ENCODE results near the gene RAD51B.

The RAD51B gene

DNA sequence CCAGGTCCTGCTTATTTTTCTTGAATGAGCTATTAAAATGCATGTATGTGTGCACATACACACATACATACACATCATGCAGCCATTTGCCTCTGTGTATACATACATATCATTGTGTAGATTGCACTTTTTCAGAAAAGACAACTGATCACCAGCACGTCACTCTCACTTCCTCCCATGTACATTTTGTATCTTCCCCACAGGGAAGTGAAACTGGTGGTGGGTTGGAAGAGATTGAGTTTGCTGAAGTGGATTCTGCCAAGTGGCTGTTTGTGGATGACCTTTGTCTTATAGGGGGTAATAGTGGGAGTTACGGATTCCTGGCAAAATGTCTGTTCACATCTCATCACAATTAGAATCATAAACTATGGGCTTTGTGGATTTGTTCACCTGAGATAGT lies 448.6 kb downstream of the RAD51B start:
- no CpG with 5 or more reads among the region's 2 CpGs for WGBS (ENCODE audit: extremely low coverage, insufficient coverage, low lambda C conversion rate)

GRCh38 chr14:68268719-68269118 lies 449.1 kb downstream of the RAD51B start:
- H3K4ac ChIP-seq (ENCODE audit: low read depth, low read length), result no peak overlapping the region
- H3K18ac ChIP-seq (ENCODE audit: low read length), result no peak overlapping the region
- no peak overlapping the region for H2BK120ac ChIP-seq (ENCODE audit: low read depth, low read length)
- no peak overlapping the region for H3K23ac ChIP-seq (ENCODE audit: low read length)
- H3K4me1 ChIP-seq (ENCODE audit: control insufficient read depth, low read depth, low read length), result peaks cover 4% of the 10 kb centered on the region
- H2AK5ac ChIP-seq (ENCODE audit: low read length), result no peak overlapping the region
- no peaks in the 10 kb centered on the region for H3K27me3 ChIP-seq (ENCODE audit: insufficient read depth, low read length, poor library complexity)
- no peak overlapping the region for H2BK5ac ChIP-seq (ENCODE audit: low read length)
- no peak overlapping the region for H3K4me3 ChIP-seq (ENCODE audit: low read length)
- no peak overlapping the region for H3K9ac ChIP-seq (ENCODE audit: low read length)
- no peaks in the 10 kb centered on the region for H3K36me3 ChIP-seq (ENCODE audit: control insufficient read depth, insufficient read depth, low read length)
- H3K56ac ChIP-seq (ENCODE audit: low read length), result no peak overlapping the region
- no peaks in the 10 kb centered on the region for H3K79me1 ChIP-seq (ENCODE audit: low read length)
- no peak overlapping the region for H3K4me2 ChIP-seq (ENCODE audit: low read length)
- no peaks in the 10 kb centered on the region for H3K79me2 ChIP-seq (ENCODE audit: control insufficient read depth, insufficient read depth, low read length)
- no peak overlapping the region for H4K5ac ChIP-seq (ENCODE audit: low read length)
- no peak overlapping the region for H4K8ac ChIP-seq (ENCODE audit: low read depth, low read length)
- no peak overlapping the region for H2BK15ac ChIP-seq (replicated peaks; ENCODE audit: low read depth)
- DNase-seq, result no peak
- WGBS (ENCODE audit: extremely low coverage, insufficient coverage, low lambda C conversion rate), result no CpG with 5 or more reads among the region's 1 CpG
- H3K27ac ChIP-seq (ENCODE audit: low read depth, low read length), result no peak overlapping the region

More for the DNA sequence above, 448.6 kb downstream of the RAD51B start:
- H3K4me2 ChIP-seq (ENCODE audit: low read length), result no peak overlapping the region
- peaks cover 4% of the 10 kb centered on the region for H3K4me1 ChIP-seq (ENCODE audit: control insufficient read depth, low read depth, low read length)
- no peak for DNase-seq
- no peak overlapping the region for H2AK5ac ChIP-seq (ENCODE audit: low read length)
- H3K18ac ChIP-seq (ENCODE audit: low read length), result no peak overlapping the region
- H3K27me3 ChIP-seq (ENCODE audit: insufficient read depth, low read length, poor library complexity), result no peaks in the 10 kb centered on the region
- H3K56ac ChIP-seq (ENCODE audit: low read length), result no peak overlapping the region
- no peak overlapping the region for H3K23ac ChIP-seq (ENCODE audit: low read length)
- H2BK120ac ChIP-seq (ENCODE audit: low read depth, low read length), result no peak overlapping the region
- H2BK15ac ChIP-seq (replicated peaks; ENCODE audit: low read depth), result no peak overlapping the region
- no peak overlapping the region for H3K4ac ChIP-seq (ENCODE audit: low read depth, low read length)
- no peak overlapping the region for H3K4me3 ChIP-seq (ENCODE audit: low read length)
- no peaks in the 10 kb centered on the region for H3K79me2 ChIP-seq (ENCODE audit: control insufficient read depth, insufficient read depth, low read length)
- no peak overlapping the region for H2BK5ac ChIP-seq (ENCODE audit: low read length)
- H3K36me3 ChIP-seq (ENCODE audit: control insufficient read depth, insufficient read depth, low read length), result no peaks in the 10 kb centered on the region
- H3K27ac ChIP-seq (ENCODE audit: low read depth, low read length), result no peak overlapping the region
- no peak overlapping the region for H4K8ac ChIP-seq (ENCODE audit: low read depth, low read length)
- H3K9ac ChIP-seq (ENCODE audit: low read length), result no peak overlapping the region
- no peak overlapping the region for H4K5ac ChIP-seq (ENCODE audit: low read length)
- no peaks in the 10 kb centered on the region for H3K79me1 ChIP-seq (ENCODE audit: low read length)

- H3K4ac ChIP-seq (ENCODE audit: low read depth, low read length), result no peak overlapping the region
- no peak overlapping the region for H3K4me2 ChIP-seq (ENCODE audit: low read length)
- WGBS (ENCODE audit: extremely low coverage, insufficient coverage, low lambda C conversion rate), result no CpG with 5 or more reads among the region's 8 CpGs
- no peak overlapping the region for H3K9ac ChIP-seq (ENCODE audit: low read length)
- no peak overlapping the region for H2AK5ac ChIP-seq (ENCODE audit: low read length)
- H3K56ac ChIP-seq (ENCODE audit: low read length), result no peak overlapping the region
- no peak overlapping the region for H4K8ac ChIP-seq (ENCODE audit: low read depth, low read length)
- no peak overlapping the region for H3K27ac ChIP-seq (ENCODE audit: low read depth, low read length)
- H3K4me1 ChIP-seq (ENCODE audit: control insufficient read depth, low read depth, low read length), result peaks cover under 1% of the 10 kb centered on the region
- no peak overlapping the region for H3K4me3 ChIP-seq (ENCODE audit: low read length)
- no peak overlapping the region for H3K23ac ChIP-seq (ENCODE audit: low read length)
- no peaks in the 10 kb centered on the region for H3K79me1 ChIP-seq (ENCODE audit: low read length)
- no peak for DNase-seq
- H3K27me3 ChIP-seq (ENCODE audit: insufficient read depth, low read length, poor library complexity), result no peaks in the 10 kb centered on the region
- no peaks in the 10 kb centered on the region for H3K36me3 ChIP-seq (ENCODE audit: control insufficient read depth, insufficient read depth, low read length)
- H2BK15ac ChIP-seq (replicated peaks; ENCODE audit: low read depth), result no peak overlapping the region
- no peak overlapping the region for H3K18ac ChIP-seq (ENCODE audit: low read length)
- no peak overlapping the region for H2BK5ac ChIP-seq (ENCODE audit: low read length)
- H3K79me2 ChIP-seq (ENCODE audit: control insufficient read depth, insufficient read depth, low read length), result no peaks in the 10 kb centered on the region
- H2BK120ac ChIP-seq (ENCODE audit: low read depth, low read length), result no peak overlapping the region
- H4K5ac ChIP-seq (ENCODE audit: low read length), result no peak overlapping the region
These were observed 449.8 kb downstream of the RAD51B start for GRCh38 chr14:68269136-68269927.

- Histone ChIP-seq H3K36me3 (ENCODE audit: control insufficient read depth, insufficient read depth, low read length) (no peaks in the 10 kb centered on the region), H3K4me2 (ENCODE audit: low read length) (no peak overlapping the region), H3K27ac (ENCODE audit: low read depth, low read length) (no peak overlapping the region), H3K4me1 (ENCODE audit: control insufficient read depth, low read depth, low read length) (no peaks in the 10 kb centered on the region), H4K5ac (ENCODE audit: low read length) (no peak overlapping the region), H3K79me2 (ENCODE audit: control insufficient read depth, insufficient read depth, low read length) (no peaks in the 10 kb centered on the region), H2BK15ac (replicated peaks; ENCODE audit: low read depth) (no peak overlapping the region), H3K4me3 (ENCODE audit: low read length) (no peak overlapping the region), H2BK5ac (ENCODE audit: low read length) (no peak overlapping the region), H3K4ac (ENCODE audit: low read depth, low read length) (no peak overlapping the region), H3K27me3 (ENCODE audit: insufficient read depth, low read length, poor library complexity) (no peaks in the 10 kb centered on the region), H3K56ac (ENCODE audit: low read length) (no peak overlapping the region), H2BK120ac (ENCODE audit: low read depth, low read length) (no peak overlapping the region), H3K79me1 (ENCODE audit: low read length) (no peaks in the 10 kb centered on the region), H3K9ac (ENCODE audit: low read length) (no peak overlapping the region), H3K18ac (ENCODE audit: low read length) (no peak overlapping the region), H3K23ac (ENCODE audit: low read length) (no peak overlapping the region), H4K8ac (ENCODE audit: low read depth, low read length) (no peak overlapping the region), H2AK5ac (ENCODE audit: low read length) (no peak overlapping the region)
- DNase-seq, result no peak
- no CpG with 5 or more reads among the region's 2 CpGs for WGBS (ENCODE audit: extremely low coverage, insufficient coverage, low lambda C conversion rate)
These were observed 450.8 kb downstream of the RAD51B start for GRCh38 chr14:68270342-68270741.

DNA sequence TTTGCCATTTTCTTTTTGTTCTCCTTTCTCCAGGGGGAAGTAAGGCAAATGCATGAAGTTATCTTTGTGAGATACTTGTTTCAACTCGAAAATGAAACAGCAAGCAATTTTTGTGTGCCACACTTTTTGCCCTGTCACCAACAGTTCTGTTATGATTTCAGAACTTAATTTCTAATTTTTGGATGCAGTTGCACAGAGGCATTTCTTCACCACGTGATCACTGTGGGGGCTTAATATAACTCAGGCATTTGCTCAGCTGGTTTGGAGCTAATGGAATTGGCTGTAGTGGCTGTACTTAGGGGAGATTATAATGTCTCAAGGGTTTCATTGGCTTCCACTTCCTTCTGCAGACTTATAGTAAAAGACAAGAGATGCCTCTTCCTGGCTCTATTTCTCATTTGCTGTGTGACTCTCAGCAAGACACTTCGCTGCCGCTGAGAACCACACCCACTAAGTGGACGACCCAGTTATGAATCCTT lies 452.4 kb downstream of the RAD51B start:
- Histone ChIP-seq H4K5ac (ENCODE audit: low read length) (no peak overlapping the region), H3K9ac (ENCODE audit: low read length) (no peak overlapping the region), H3K4me2 (ENCODE audit: low read length) (no peak overlapping the region), H3K79me2 (ENCODE audit: control insufficient read depth, insufficient read depth, low read length) (no peaks in the 10 kb centered on the region), H2BK120ac (ENCODE audit: low read depth, low read length) (no peak overlapping the region), H3K79me1 (ENCODE audit: low read length) (no peaks in the 10 kb centered on the region), H3K4me3 (ENCODE audit: low read length) (no peak overlapping the region), H3K18ac (ENCODE audit: low read length) (no peak overlapping the region), H3K23ac (ENCODE audit: low read length) (no peak overlapping the region), H4K8ac (ENCODE audit: low read depth, low read length) (no peak overlapping the region), H3K4me1 (ENCODE audit: control insufficient read depth, low read depth, low read length) (no peaks in the 10 kb centered on the region), H3K56ac (ENCODE audit: low read length) (no peak overlapping the region), H3K27me3 (ENCODE audit: insufficient read depth, low read length, poor library complexity) (no peaks in the 10 kb centered on the region), H3K36me3 (ENCODE audit: control insufficient read depth, insufficient read depth, low read length) (no peaks in the 10 kb centered on the region), H2BK15ac (replicated peaks; ENCODE audit: low read depth) (no peak overlapping the region), H2BK5ac (ENCODE audit: low read length) (no peak overlapping the region), H3K27ac (ENCODE audit: low read depth, low read length) (no peak overlapping the region), H2AK5ac (ENCODE audit: low read length) (no peak overlapping the region), H3K4ac (ENCODE audit: low read depth, low read length) (no peak overlapping the region)
- no peak for DNase-seq
- no CpG with 5 or more reads among the region's 5 CpGs for WGBS (ENCODE audit: extremely low coverage, insufficient coverage, low lambda C conversion rate)

GRCh38 chr14:68273413-68273812 lies 453.8 kb downstream of the RAD51B start:
- Histone ChIP-seq H2BK5ac (ENCODE audit: low read length) (no peak overlapping the region), H3K27me3 (ENCODE audit: insufficient read depth, low read length, poor library complexity) (no peaks in the 10 kb centered on the region), H4K5ac (ENCODE audit: low read length) (no peak overlapping the region), H3K4me1 (ENCODE audit: control insufficient read depth, low read depth, low read length) (no peaks in the 10 kb centered on the region), H3K27ac (ENCODE audit: low read depth, low read length) (no peak overlapping the region), H2BK15ac (replicated peaks; ENCODE audit: low read depth) (no peak overlapping the region), H3K9ac (ENCODE audit: low read length) (no peak overlapping the region), H3K4me2 (ENCODE audit: low read length) (no peak overlapping the region), H3K4me3 (ENCODE audit: low read length) (no peak overlapping the region), H3K79me2 (ENCODE audit: control insufficient read depth, insufficient read depth, low read length) (no peaks in the 10 kb centered on the region), H3K36me3 (ENCODE audit: control insufficient read depth, insufficient read depth, low read length) (no peaks in the 10 kb centered on the region), H4K8ac (ENCODE audit: low read depth, low read length) (no peak overlapping the region), H3K4ac (ENCODE audit: low read depth, low read length) (no peak overlapping the region), H3K56ac (ENCODE audit: low read length) (no peak overlapping the region), H2AK5ac (ENCODE audit: low read length) (no peak overlapping the region), H3K79me1 (ENCODE audit: low read length) (no peaks in the 10 kb centered on the region), H2BK120ac (ENCODE audit: low read depth, low read length) (no peak overlapping the region), H3K23ac (ENCODE audit: low read length) (no peak overlapping the region), H3K18ac (ENCODE audit: low read length) (no peak overlapping the region)
- DNase-seq, result no peak
- no CpG with 5 or more reads among the region's 4 CpGs for WGBS (ENCODE audit: extremely low coverage, insufficient coverage, low lambda C conversion rate)
